ENCODE results near the gene ACP5. TPM values are rescaled to one million over a fixed set of nuclear protein-coding genes. Genes with fewer than 3 reads are reported as not detected.
"Not testable (repeated sequence)": the region's sequence is repeated elsewhere in the genome, so short reads cannot be mapped to it uniquely, and the experiment has no call there.

Gene ACP5
- total RNA-seq, 1 experiment from 2014 or later = 0.85 TPM

DNA sequence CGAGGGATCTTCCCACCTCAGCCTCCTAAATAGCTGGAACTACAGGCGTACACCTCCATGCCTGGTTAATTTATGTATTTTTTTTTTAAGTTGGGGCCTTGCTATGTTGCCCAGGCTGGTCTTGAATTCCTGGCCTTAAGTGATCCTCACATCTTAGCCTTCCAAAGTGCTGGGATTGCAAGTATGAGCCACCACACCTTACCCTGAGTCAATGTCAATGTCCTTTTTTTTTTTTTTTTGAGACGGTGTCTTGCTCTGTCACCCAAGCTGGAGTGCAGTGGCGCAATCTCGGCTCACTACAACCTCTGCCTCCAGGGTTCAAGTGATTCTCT is 11.8 kb downstream of the ACP5 start:
- H3K9me3 ChIP-seq (ENCODE audit: control insufficient read depth, insufficient read depth, low read depth, low read length); DNase-seq (ENCODE audit: low read depth, low spot score); POLR2A ChIA-PET; H3K36me3 ChIP-seq (ENCODE audit: control insufficient read depth, insufficient read depth, low read length); CTCF ChIA-PET; intact Hi-C loops (cut with micrococcal nuclease; ENCODE audit: unreplicated experiment); H3K4me3 ChIP-seq (ENCODE audit: low read depth in 2 of 2, low read length in 2 of 2); H3K27ac ChIP-seq (ENCODE audit: low read length); H3K27me3 ChIP-seq (ENCODE audit: control insufficient read depth, insufficient read depth, low read length); BruUV-seq (replicated peaks); ATAC-seq; H3K4me1 ChIP-seq (ENCODE audit: control insufficient read depth, insufficient read depth, low read length): not testable (repeated sequence)
- in situ Hi-C loops (cut with HindIII; ENCODE audit: low pct_unique_long_range_greater_than_20kb, low sequenced_read_pairs) = loop anchor here (25.0 kb wide), 1 partner anchor 253 kb away; no protein-coding TSS in a partner anchor

DNA sequence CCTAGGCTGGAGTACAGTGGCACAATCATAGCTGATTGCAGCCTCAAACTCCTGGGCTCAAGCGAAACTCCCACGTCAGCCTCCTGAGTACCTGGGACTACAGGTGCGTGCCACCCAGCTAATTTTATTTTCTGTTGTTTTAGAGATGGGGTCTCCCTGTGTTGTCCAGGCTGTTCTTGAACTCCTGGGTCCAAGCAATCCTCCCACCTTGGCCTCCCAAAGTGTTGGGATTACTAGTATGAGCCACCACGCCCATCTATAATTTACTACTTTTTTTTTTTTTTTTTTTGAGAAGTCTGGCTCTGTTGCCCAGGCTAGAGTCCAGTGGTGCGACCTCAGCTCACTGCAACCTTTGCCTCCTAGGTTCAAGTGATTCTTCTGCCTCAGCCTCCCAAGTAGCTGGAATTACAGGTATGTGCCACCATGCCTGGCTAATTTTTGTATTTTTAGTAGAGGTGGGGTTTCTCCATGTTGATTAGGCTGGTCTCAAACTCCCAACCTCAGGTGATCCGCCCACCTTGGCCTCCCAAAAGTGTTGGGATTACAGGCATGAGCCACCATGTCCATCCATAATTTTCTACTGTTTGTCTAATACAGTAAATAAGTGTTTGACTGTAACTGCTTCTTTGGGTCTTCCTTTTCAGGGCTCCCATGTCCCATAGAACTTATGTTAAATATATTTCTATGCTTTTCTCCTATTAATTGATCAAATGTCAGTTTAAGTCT is 13.2 kb downstream of the ACP5 start:
- DNase-seq (ENCODE audit: low read depth, low spot score); CTCF ChIA-PET; H3K4me3 ChIP-seq (ENCODE audit: low read depth in 2 of 2, low read length in 2 of 2); H3K4me1 ChIP-seq (ENCODE audit: control insufficient read depth, insufficient read depth, low read length); BruUV-seq (replicated peaks); ATAC-seq; H3K27ac ChIP-seq (ENCODE audit: low read length); H3K9me3 ChIP-seq (ENCODE audit: control insufficient read depth, insufficient read depth, low read depth, low read length); POLR2A ChIA-PET; H3K27me3 ChIP-seq (ENCODE audit: control insufficient read depth, insufficient read depth, low read length); intact Hi-C loops (cut with micrococcal nuclease; ENCODE audit: unreplicated experiment); H3K36me3 ChIP-seq (ENCODE audit: control insufficient read depth, insufficient read depth, low read length): not testable (repeated sequence)
- in situ Hi-C loops (cut with HindIII; ENCODE audit: low pct_unique_long_range_greater_than_20kb, low sequenced_read_pairs) = loop anchor here (25.0 kb wide), 1 partner anchor 252 kb away; no protein-coding TSS in a partner anchor

DNA sequence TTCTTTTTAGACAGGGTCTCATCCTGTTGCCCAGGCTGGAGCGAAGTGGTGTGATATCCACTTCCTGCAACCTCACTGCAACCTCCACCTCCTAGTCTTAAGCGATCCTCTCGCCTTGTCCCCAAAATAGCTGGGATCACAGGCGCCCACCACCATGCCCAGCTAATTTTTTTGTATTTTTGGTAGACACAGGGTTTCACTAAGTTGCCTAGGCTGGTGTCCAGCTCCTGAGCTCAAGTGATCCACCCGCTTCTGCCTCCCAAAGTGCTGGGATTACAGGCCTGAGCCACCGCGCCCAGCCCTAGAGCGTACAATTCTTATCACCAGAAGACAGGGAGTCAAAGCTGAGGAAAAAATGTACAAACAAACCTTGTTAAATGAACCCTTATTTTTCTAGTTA is 13.9 kb downstream of the ACP5 start:
- POLR2A ChIA-PET = no interaction called here
- in situ Hi-C loops (cut with HindIII; ENCODE audit: low pct_unique_long_range_greater_than_20kb, low sequenced_read_pairs) = loop anchor here (25.0 kb wide), 1 partner anchor 251 kb away; no protein-coding TSS in a partner anchor

More for the DNA sequence above, 13.9 kb downstream of the ACP5 start:
- no peaks in the 10 kb centered on the region for H3K27me3 ChIP-seq (ENCODE audit: control insufficient read depth, insufficient read depth, low read length)
- CTCF ChIA-PET = no interaction called here
- no peak for TF ChIP-seq TCF7L2 (IDR thresholded peaks at IDR 0.05; ENCODE audit: low read depth, low read length)
- no peak for TF ChIP-seq SIN3A (IDR thresholded peaks at IDR 0.05; ENCODE audit: borderline replicate concordance, insufficient read depth, low read depth, low read length)
- TF ChIP-seq, protein P1, sequence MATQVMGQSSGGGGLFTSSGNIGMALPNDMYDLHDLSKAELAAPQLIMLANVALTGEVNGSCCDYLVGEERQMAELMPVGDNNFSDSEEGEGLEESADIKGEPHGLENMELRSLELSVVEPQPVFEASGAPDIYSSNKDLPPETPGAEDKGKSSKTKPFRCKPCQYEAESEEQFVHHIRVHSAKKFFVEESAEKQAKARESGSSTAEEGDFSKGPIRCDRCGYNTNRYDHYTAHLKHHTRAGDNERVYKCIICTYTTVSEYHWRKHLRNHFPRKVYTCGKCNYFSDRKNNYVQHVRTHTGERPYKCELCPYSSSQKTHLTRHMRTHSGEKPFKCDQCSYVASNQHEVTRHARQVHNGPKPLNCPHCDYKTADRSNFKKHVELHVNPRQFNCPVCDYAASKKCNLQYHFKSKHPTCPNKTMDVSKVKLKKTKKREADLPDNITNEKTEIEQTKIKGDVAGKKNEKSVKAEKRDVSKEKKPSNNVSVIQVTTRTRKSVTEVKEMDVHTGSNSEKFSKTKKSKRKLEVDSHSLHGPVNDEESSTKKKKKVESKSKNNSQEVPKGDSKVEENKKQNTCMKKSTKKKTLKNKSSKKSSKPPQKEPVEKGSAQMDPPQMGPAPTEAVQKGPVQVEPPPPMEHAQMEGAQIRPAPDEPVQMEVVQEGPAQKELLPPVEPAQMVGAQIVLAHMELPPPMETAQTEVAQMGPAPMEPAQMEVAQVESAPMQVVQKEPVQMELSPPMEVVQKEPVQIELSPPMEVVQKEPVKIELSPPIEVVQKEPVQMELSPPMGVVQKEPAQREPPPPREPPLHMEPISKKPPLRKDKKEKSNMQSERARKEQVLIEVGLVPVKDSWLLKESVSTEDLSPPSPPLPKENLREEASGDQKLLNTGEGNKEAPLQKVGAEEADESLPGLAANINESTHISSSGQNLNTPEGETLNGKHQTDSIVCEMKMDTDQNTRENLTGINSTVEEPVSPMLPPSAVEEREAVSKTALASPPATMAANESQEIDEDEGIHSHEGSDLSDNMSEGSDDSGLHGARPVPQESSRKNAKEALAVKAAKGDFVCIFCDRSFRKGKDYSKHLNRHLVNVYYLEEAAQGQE (IDR thresholded peaks at IDR 0.05; ENCODE audit: insufficient read depth in 1 of 2, low read depth in 2 of 2, low read length in 1 of 2) = no peak
- TF ChIP-seq POLR2AphosphoS5 (IDR thresholded peaks at IDR 0.05; ENCODE audit: low read depth, low read length) = no peak
- TF ChIP-seq, protein P2, sequence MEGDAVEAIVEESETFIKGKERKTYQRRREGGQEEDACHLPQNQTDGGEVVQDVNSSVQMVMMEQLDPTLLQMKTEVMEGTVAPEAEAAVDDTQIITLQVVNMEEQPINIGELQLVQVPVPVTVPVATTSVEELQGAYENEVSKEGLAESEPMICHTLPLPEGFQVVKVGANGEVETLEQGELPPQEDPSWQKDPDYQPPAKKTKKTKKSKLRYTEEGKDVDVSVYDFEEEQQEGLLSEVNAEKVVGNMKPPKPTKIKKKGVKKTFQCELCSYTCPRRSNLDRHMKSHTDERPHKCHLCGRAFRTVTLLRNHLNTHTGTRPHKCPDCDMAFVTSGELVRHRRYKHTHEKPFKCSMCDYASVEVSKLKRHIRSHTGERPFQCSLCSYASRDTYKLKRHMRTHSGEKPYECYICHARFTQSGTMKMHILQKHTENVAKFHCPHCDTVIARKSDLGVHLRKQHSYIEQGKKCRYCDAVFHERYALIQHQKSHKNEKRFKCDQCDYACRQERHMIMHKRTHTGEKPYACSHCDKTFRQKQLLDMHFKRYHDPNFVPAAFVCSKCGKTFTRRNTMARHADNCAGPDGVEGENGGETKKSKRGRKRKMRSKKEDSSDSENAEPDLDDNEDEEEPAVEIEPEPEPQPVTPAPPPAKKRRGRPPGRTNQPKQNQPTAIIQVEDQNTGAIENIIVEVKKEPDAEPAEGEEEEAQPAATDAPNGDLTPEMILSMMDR (IDR thresholded peaks at IDR 0.05) = no peak
- H3K4me1 ChIP-seq (ENCODE audit: control insufficient read depth, insufficient read depth, low read length) = no peaks in the 10 kb centered on the region
- no TSS peak for BruUV-seq (replicated peaks)
- no peak overlapping the region for H3K27ac ChIP-seq (ENCODE audit: low read length)
- DNase-seq (ENCODE audit: low read depth, low spot score) (no peak), ATAC-seq (no peak)
- H3K36me3 ChIP-seq (ENCODE audit: control insufficient read depth, insufficient read depth, low read length) = no peaks in the 10 kb centered on the region; the same call in 1 of the 2 replicates
- intact Hi-C loops (cut with micrococcal nuclease; ENCODE audit: unreplicated experiment) = no loop called here
- no peaks in the 10 kb centered on the region for H3K9me3 ChIP-seq (ENCODE audit: control insufficient read depth, insufficient read depth, low read depth, low read length)
- H3K4me3 ChIP-seq (ENCODE audit: low read depth in 2 of 2, low read length in 2 of 2) = no peak overlapping the region

Data from Panc1 (cell line).